K562 (cell line): Measurements from ENCODE around the gene TRIM47. TPM values are rescaled to one million over a fixed set of nuclear protein-coding genes. Genes with fewer than 3 reads are reported as not detected.
A peak's percentile ranks its signal among the peaks of the same experiment; 100 is the strongest.

Experiments used
- CREBBP ChIP-seq: IDR thresholded peaks from one replicate; pipeline ENCODE4 v1.6.1; 2012; ENCODE audit warnings: low read depth, mild to moderate bottlenecking, control low read depth, inconsistent platforms, low read length
- FOXK1 ChIP-seq: sonication (generic); formaldehyde crosslinking; IDR thresholded peaks from 2 replicates; pipeline ENCODE4 v1.8.0; 2022; ENCODE audit warnings: missing genetic modification reagents, mild to moderate bottlenecking, borderline replicate concordance
- MAZ ChIP-seq, 2 experiments: fragments of 450-650 bp in 1 of 2; sonication (generic) in 1 of 2; formaldehyde crosslinking; IDR thresholded peaks in 1 of 2; conservative IDR thresholded peaks in 1 of 2; 2 replicates each; pipeline versions ENCODE4 v1.4.0 to v1.5.0; 2020; ENCODE audit warnings: mild to moderate bottlenecking in 1 of 2, missing genetic modification reagents in 1 of 2
- MTA3 ChIP-seq: fragments of 450-650 bp; formaldehyde crosslinking; IDR thresholded peaks from 2 replicates; pipeline ENCODE4 v1.6.1; 2017; ENCODE audit warnings: mild to moderate bottlenecking, borderline replicate concordance
- NFIC ChIP-seq: fragments of 450-650 bp; IDR thresholded peaks from 2 replicates; pipeline ENCODE4 v1.6.1; 2017; ENCODE audit warnings: mild to moderate bottlenecking, inconsistent platforms
- POLR2G ChIP-seq: fragments of 200-400 bp; formaldehyde crosslinking; IDR thresholded peaks from 2 replicates; pipeline ENCODE4 v1.6.1; 2017; ENCODE audit warnings: low read depth, mild to moderate bottlenecking, antibody characterized with exemption, low read length, moderate library complexity
- SMC3 ChIP-seq: conservative IDR thresholded peaks from 2 replicates; pipeline ENCODE4 v1.6.1; 2011; ENCODE audit warnings: low read depth, low read length, improper control_type of control experiment; ENCODE audit not compliant: insufficient read depth
- ZNF175 ChIP-seq: fragments of 200-800 bp; sonication (Bioruptor generic); IDR thresholded peaks from 2 replicates; pipeline ENCODE4 v1.6.1; 2016; ENCODE audit warnings: low read depth, mild to moderate bottlenecking, missing genetic modification characterization, missing compliant biosample characterization
- ZNF668 ChIP-seq: fragments of 250-450 bp; sonication (Bioruptor Pico); IDR thresholded peaks from 2 replicates; pipeline ENCODE4 v1.8.0; 2022; ENCODE audit warnings: mild to moderate bottlenecking, inconsistent platforms
- ZNF695 ChIP-seq: fragments of 450-650 bp; formaldehyde crosslinking; IDR thresholded peaks from 2 replicates; pipeline ENCODE4 v1.4.0; 2020; ENCODE audit warnings: mild to moderate bottlenecking, moderate library complexity
- polyA plus RNA-seq, 8 experiments: library from polyadenylated mRNA; depleted of rRNA in 4 of 8; stranded (reverse) in 5 of 8; unstranded in 3 of 8; fragments of >200 nt; fragmentation: Nextera tagmentation in 2 of 8; fragmentation: Illumina TruSeq in 1 of 8; extraction: Ambion mirVana in 2 of 8; extraction: Trizol in 1 of 8; gene quantifications; 2 replicates each; pipeline versions ENCODE4 v1.2.1 to v1.2.3, GENCODE V29; 2011 to 2014; ENCODE audit warnings: inconsistent platforms in 1 of 8, missing spikeins in 1 of 8
- total RNA-seq, 7 experiments: library from RNA; depleted of rRNA in 6 of 7; stranded (reverse); fragments of >200 nt in 6 of 7; fragmentation: Illumina TruSeq in 2 of 7; extraction: Trizol in 2 of 7; gene quantifications; 2 replicates each; pipeline versions ENCODE4 v1.2.1 to v1.2.3, GENCODE V29; 2011 to 2021; ENCODE audit warnings: low replicate concordance in 1 of 7
- TF ChIP-seq, protein P1 (sequence below): fragments of 450-650 bp; IDR thresholded peaks from 2 replicates; pipeline ENCODE4 v1.6.1; 2016; ENCODE audit warnings: antibody characterized with exemption
- TF ChIP-seq, protein P2 (sequence below), 3 experiments: IDR thresholded peaks in 2 of 3; conservative IDR thresholded peaks in 1 of 3; 2 replicates each; pipeline ENCODE4 v1.5.1; 2011 to 2012; ENCODE audit warnings: low read length in 3 of 3, mild to moderate bottlenecking in 3 of 3, control low read depth in 2 of 3, improper control_type of control experiment in 1 of 3, inconsistent platforms in 1 of 3, low read depth in 1 of 3, mixed read lengths in 1 of 3, moderate library complexity in 1 of 3; ENCODE audit not compliant: insufficient read depth in 2 of 3
- TF ChIP-seq, protein P3 (sequence below): fragments of 450-650 bp; IDR thresholded peaks from 2 replicates; pipeline ENCODE4 v1.6.1; 2017; ENCODE audit warnings: antibody characterized with exemption, mild to moderate bottlenecking
- TF ChIP-seq, protein P4 (sequence below): sonication (generic); formaldehyde crosslinking; IDR thresholded peaks from 2 replicates; pipeline ENCODE4 v1.8.0; 2023; ENCODE audit warnings: mild to moderate bottlenecking, missing genetic modification reagents
- TF ChIP-seq, protein P5 (sequence below): sonication (generic); formaldehyde crosslinking; IDR thresholded peaks from 2 replicates; pipeline ENCODE4 v1.8.1; 2023; ENCODE audit warnings: mild to moderate bottlenecking, missing genetic modification reagents

Gene TRIM47
- total and polyA plus RNA-seq, 9 of the 15 experiments (the other 6 are each of a cell fraction or from before 2014, with no cell fraction given) = 0.56 to 6.1 (median 3.2) TPM

DNA sequence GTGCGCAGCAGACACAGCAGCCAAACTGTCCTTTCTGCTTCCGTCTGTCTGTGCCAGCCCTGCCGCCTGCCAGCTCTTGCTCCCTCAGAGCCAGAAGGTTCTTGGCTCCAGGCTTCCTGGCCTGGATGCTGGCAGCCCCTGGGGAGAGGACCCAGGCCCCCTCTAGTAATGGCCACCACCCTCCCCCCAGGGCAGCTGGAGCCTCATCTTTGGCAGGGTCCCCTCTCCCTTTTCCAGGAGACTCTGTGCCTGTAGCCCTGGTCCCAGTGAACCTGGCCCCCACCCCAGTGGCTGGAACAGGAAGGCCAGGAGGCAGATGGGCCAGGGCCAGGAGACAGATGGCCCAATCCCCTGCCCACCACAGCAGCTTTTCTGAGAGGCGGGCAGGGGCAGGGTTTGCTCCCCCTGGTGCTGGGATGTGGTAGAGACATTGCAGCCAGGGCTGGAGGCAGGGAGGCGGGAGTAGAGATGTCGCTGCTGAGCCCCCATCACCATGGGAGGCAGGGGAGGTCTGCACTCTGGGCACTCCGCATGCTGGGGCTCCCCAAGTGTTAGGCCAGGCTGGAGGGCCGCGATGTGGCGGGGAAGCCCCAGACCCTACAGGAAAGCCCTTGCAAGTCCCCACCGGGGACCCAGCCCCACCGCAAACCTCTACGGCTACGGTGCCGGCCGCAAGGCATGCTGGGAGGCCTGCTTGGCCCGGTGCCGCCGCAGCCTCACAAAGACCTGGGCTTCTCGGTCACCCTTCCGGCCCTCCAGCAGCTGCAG, 50.9 kb downstream of the TRIM47 start (continued):
- TF ChIP-seq, protein P1, sequence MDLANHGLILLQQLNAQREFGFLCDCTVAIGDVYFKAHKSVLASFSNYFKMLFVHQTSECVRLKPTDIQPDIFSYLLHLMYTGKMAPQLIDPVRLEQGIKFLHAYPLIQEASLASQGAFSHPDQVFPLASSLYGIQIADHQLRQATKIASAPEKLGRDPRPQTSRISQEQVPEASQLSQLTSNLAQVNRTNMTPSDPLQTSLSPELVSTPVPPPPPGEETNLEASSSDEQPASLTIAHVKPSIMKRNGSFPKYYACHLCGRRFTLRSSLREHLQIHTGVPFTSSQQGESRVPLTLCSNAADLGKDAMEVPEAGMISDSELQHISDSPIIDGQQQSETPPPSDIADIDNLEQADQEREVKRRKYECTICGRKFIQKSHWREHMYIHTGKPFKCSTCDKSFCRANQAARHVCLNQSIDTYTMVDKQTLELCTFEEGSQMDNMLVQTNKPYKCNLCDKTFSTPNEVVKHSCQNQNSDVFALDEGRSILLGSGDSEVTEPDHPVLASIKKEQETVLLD = no peak
- TF ChIP-seq MAZ (CRISPR knock-in tag; conservative IDR thresholded peaks at IDR 0.05 in 1 of 2, IDR thresholded peaks at IDR 0.05 in 1 of 2) (0 out of 4 replicates have a peak, but pooled peaks of 1 of the 2 experiments have one; percentile 33), ZNF175 (CRISPR knock-in tag) (no peak), NFIC (peak; percentile 28; the same call in 1 of the 2 replicates), CREBBP (no peak), ZNF695 (CRISPR knock-in tag) (no peak), ZNF668 (CRISPR knock-in tag) (no peak), MTA3 (peak; percentile 34; the same call in 1 of the 2 replicates), FOXK1 (CRISPR knock-in tag) (no peak), POLR2G (peak; percentile 77), SMC3 (0 out of 2 replicates have a peak, but pooled peaks have one; percentile 33)
- TF ChIP-seq, protein P2, sequence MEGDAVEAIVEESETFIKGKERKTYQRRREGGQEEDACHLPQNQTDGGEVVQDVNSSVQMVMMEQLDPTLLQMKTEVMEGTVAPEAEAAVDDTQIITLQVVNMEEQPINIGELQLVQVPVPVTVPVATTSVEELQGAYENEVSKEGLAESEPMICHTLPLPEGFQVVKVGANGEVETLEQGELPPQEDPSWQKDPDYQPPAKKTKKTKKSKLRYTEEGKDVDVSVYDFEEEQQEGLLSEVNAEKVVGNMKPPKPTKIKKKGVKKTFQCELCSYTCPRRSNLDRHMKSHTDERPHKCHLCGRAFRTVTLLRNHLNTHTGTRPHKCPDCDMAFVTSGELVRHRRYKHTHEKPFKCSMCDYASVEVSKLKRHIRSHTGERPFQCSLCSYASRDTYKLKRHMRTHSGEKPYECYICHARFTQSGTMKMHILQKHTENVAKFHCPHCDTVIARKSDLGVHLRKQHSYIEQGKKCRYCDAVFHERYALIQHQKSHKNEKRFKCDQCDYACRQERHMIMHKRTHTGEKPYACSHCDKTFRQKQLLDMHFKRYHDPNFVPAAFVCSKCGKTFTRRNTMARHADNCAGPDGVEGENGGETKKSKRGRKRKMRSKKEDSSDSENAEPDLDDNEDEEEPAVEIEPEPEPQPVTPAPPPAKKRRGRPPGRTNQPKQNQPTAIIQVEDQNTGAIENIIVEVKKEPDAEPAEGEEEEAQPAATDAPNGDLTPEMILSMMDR (IDR thresholded peaks at IDR 0.05 in 2 of 3, conservative IDR thresholded peaks at IDR 0.05 in 1 of 3; ENCODE audit: insufficient read depth in 2 of 3, low read depth in 1 of 3, low read length in 3 of 3) = peak; percentile 59 to 73 (median 64)
- TF ChIP-seq, protein P3, sequence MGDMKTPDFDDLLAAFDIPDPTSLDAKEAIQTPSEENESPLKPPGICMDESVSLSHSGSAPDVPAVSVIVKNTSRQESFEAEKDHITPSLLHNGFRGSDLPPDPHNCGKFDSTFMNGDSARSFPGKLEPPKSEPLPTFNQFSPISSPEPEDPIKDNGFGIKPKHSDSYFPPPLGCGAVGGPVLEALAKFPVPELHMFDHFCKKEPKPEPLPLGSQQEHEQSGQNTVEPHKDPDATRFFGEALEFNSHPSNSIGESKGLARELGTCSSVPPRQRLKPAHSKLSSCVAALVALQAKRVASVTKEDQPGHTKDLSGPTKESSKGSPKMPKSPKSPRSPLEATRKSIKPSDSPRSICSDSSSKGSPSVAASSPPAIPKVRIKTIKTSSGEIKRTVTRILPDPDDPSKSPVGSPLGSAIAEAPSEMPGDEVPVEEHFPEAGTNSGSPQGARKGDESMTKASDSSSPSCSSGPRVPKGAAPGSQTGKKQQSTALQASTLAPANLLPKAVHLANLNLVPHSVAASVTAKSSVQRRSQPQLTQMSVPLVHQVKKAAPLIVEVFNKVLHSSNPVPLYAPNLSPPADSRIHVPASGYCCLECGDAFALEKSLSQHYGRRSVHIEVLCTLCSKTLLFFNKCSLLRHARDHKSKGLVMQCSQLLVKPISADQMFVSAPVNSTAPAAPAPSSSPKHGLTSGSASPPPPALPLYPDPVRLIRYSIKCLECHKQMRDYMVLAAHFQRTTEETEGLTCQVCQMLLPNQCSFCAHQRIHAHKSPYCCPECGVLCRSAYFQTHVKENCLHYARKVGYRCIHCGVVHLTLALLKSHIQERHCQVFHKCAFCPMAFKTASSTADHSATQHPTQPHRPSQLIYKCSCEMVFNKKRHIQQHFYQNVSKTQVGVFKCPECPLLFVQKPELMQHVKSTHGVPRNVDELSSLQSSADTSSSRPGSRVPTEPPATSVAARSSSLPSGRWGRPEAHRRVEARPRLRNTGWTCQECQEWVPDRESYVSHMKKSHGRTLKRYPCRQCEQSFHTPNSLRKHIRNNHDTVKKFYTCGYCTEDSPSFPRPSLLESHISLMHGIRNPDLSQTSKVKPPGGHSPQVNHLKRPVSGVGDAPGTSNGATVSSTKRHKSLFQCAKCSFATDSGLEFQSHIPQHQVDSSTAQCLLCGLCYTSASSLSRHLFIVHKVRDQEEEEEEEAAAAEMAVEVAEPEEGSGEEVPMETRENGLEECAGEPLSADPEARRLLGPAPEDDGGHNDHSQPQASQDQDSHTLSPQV = 0 out of 2 replicates have a peak, but pooled peaks have one; percentile 15
- TF ChIP-seq, protein P4, sequence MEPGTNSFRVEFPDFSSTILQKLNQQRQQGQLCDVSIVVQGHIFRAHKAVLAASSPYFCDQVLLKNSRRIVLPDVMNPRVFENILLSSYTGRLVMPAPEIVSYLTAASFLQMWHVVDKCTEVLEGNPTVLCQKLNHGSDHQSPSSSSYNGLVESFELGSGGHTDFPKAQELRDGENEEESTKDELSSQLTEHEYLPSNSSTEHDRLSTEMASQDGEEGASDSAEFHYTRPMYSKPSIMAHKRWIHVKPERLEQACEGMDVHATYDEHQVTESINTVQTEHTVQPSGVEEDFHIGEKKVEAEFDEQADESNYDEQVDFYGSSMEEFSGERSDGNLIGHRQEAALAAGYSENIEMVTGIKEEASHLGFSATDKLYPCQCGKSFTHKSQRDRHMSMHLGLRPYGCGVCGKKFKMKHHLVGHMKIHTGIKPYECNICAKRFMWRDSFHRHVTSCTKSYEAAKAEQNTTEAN (CRISPR knock-in tag) = no peak
- TF ChIP-seq, protein P5, sequence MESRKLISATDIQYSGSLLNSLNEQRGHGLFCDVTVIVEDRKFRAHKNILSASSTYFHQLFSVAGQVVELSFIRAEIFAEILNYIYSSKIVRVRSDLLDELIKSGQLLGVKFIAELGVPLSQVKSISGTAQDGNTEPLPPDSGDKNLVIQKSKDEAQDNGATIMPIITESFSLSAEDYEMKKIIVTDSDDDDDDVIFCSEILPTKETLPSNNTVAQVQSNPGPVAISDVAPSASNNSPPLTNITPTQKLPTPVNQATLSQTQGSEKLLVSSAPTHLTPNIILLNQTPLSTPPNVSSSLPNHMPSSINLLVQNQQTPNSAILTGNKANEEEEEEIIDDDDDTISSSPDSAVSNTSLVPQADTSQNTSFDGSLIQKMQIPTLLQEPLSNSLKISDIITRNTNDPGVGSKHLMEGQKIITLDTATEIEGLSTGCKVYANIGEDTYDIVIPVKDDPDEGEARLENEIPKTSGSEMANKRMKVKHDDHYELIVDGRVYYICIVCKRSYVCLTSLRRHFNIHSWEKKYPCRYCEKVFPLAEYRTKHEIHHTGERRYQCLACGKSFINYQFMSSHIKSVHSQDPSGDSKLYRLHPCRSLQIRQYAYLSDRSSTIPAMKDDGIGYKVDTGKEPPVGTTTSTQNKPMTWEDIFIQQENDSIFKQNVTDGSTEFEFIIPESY (CRISPR knock-in tag) = peak; percentile 88
